SH-SY5Y (cell line): ENCODE results near the gene DMD.

Experiments used
- GATA2 ChIP-seq: IDR thresholded peaks from 2 replicates; pipeline ENCODE4 v1.6.1; 2011; ENCODE audit warnings: mild to moderate bottlenecking, low read depth, low read length
- GATA3 ChIP-seq: IDR thresholded peaks from 2 replicates; pipeline ENCODE4 v1.6.1; 2011; ENCODE audit warnings: low read depth, mild to moderate bottlenecking, low read length, moderate library complexity

Gene DMD

GRCh38 chrX:31294475-31294874, 1916.9 kb downstream of the DMD start:
- no peak for TF ChIP-seq GATA2
- no peak for TF ChIP-seq GATA3

GRCh38 chrX:31293409-31293808, 1917.9 kb downstream of the DMD start:
- no peak for TF ChIP-seq GATA3

GRCh38 chrX:31291131-31291530, 1920.2 kb downstream of the DMD start:
- TF ChIP-seq GATA3: no peak
- TF ChIP-seq GATA2: no peak

- TF ChIP-seq GATA3 (no peak), GATA2 (no peak)
These were observed 1923.5 kb downstream of the DMD start for GRCh38 chrX:31287861-31288260.

GRCh38 chrX:31280580-31280979, 1930.8 kb downstream of the DMD start:
- no peak for TF ChIP-seq GATA3

- no peak for TF ChIP-seq GATA3
- no peak for TF ChIP-seq GATA2
These were observed 1932.0 kb downstream of the DMD start for GRCh38 chrX:31279359-31279758.

- TF ChIP-seq GATA3 (no peak), GATA2 (no peak)
These were observed 1938.9 kb downstream of the DMD start for GRCh38 chrX:31272472-31272775.

- TF ChIP-seq GATA2 (no peak), GATA3 (no peak)
These were observed 1939.5 kb downstream of the DMD start for GRCh38 chrX:31271615-31272471.

GRCh38 chrX:31269914-31270313, 1941.4 kb downstream of the DMD start:
- TF ChIP-seq GATA3 (no peak), GATA2 (no peak)

- no peak for TF ChIP-seq GATA2
- TF ChIP-seq GATA3: no peak
These were observed 1943.0 kb downstream of the DMD start for GRCh38 chrX:31268359-31268758.

- TF ChIP-seq GATA3: no peak
These were observed 1944.9 kb downstream of the DMD start for GRCh38 chrX:31266203-31267076.

GRCh38 chrX:31265383-31265782, 1946.0 kb downstream of the DMD start:
- TF ChIP-seq GATA2 (no peak), GATA3 (no peak)

- TF ChIP-seq GATA2 (no peak), GATA3 (no peak)
These were observed 1951.0 kb downstream of the DMD start for GRCh38 chrX:31260351-31260750.

- TF ChIP-seq GATA3 (no peak), GATA2 (no peak)
These were observed 1953.2 kb downstream of the DMD start for GRCh38 chrX:31258166-31258565.
